GM12864 (cell line): ENCODE data around the gene PRH2.

ENCODE experiments used
- DNase-seq: peaks from one replicate; pipeline ENCODE4 v3.0.0-alpha.2; 2011; ENCODE audit warnings: low read depth
- H3K4me3 ChIP-seq: 2 replicates; pipeline ENCODE4 v1.5.1; 2011; ENCODE audit warnings: mild to moderate bottlenecking, low read depth, low read length, control low read depth
- TF ChIP-seq, protein P1 (sequence below): IDR thresholded peaks from 2 replicates; pipeline ENCODE4 v1.5.1; 2011; ENCODE audit warnings: low read depth, mild to moderate bottlenecking, moderate library complexity, low read length, control low read depth, inconsistent platforms; ENCODE audit errors: missing control alignments

Gene PRH2

GRCh38 chr12:10974965-10975364 lies 45.9 kb downstream of the PRH2 start:
- TF ChIP-seq, protein P1, sequence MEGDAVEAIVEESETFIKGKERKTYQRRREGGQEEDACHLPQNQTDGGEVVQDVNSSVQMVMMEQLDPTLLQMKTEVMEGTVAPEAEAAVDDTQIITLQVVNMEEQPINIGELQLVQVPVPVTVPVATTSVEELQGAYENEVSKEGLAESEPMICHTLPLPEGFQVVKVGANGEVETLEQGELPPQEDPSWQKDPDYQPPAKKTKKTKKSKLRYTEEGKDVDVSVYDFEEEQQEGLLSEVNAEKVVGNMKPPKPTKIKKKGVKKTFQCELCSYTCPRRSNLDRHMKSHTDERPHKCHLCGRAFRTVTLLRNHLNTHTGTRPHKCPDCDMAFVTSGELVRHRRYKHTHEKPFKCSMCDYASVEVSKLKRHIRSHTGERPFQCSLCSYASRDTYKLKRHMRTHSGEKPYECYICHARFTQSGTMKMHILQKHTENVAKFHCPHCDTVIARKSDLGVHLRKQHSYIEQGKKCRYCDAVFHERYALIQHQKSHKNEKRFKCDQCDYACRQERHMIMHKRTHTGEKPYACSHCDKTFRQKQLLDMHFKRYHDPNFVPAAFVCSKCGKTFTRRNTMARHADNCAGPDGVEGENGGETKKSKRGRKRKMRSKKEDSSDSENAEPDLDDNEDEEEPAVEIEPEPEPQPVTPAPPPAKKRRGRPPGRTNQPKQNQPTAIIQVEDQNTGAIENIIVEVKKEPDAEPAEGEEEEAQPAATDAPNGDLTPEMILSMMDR = no peak
- DNase-seq = no peak
- H3K4me3 ChIP-seq = no peak overlapping the region

- TF ChIP-seq, protein P1 = no peak
- no peak overlapping the region for H3K4me3 ChIP-seq
- no peak for DNase-seq
Observed at GRCh38 chr12:10982244-10982643, 53.2 kb downstream of the PRH2 start.
